NB4 (cell line): ENCODE measurements around the gene SGCE.

Experiments used
- DNase-seq: peaks from one replicate; pipeline ENCODE4 v3.0.0; 2010; ENCODE audit warnings: low read depth
- H3K4me3 ChIP-seq: one replicate; pipeline ENCODE4 v1.5.1; 2011; ENCODE audit warnings: mild to moderate bottlenecking, low read depth, low read length, moderate library complexity
- MYC ChIP-seq: IDR thresholded peaks from 2 replicates; pipeline ENCODE4 v1.6.1; 2011; ENCODE audit warnings: low read depth, low read length
- POLR2A ChIP-seq: IDR thresholded peaks from 2 replicates; pipeline ENCODE4 v1.6.1; 2011; ENCODE audit warnings: mild to moderate bottlenecking; ENCODE audit not compliant: insufficient read length; ENCODE audit errors: extremely low read depth
- TF ChIP-seq, protein P1 (sequence below): IDR thresholded peaks from 2 replicates; pipeline ENCODE4 v1.6.1; 2011; ENCODE audit warnings: low read depth, low read length
- TF ChIP-seq, protein P2 (sequence below): IDR thresholded peaks from one replicate; pipeline ENCODE4 v1.5.1; 2012; ENCODE audit warnings: low read depth, low read length

Gene SGCE

DNA sequence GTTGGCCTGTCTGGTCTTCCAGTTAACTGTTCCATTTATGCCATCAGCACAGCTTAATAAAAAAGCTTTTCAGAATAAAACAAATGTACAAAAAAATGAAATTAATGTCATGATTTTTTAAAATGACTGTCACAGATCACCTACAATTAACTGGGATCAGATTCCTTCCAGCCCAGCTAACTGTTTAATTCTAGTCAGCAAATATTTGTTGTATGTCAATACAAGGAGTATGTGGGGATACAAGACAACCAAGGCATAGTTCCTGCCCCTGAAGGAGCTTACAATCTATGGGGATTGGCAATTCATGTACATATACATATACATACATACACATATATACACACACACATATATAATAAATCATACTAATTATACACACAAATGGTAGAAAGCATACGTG, 16.5 kb downstream of the SGCE start:
- no peak for DNase-seq
- no peak overlapping the region for H3K4me3 ChIP-seq

DNA sequence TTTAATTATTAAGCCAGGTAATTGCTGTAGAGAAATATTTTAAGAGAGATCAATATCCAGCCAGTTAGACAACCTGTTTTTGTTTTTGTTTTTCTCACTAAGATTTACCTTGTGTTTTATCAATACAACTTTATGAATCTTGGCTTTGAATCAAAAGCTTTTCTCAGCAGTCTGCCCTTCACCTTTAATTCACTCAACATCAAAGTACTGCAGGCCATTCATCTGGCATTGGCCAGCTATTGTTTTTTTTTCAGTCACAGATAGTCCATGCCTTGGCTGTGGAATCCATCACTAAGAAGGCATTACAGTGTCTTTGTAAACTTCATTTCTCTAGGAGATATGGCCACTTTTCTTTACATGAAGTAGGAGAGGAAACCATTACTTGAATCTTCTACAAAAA, 20.2 kb downstream of the SGCE start:
- TF ChIP-seq, protein P1, sequence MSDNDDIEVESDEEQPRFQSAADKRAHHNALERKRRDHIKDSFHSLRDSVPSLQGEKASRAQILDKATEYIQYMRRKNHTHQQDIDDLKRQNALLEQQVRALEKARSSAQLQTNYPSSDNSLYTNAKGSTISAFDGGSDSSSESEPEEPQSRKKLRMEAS: no peak
- no peak for TF ChIP-seq POLR2A
- TF ChIP-seq, protein P2, sequence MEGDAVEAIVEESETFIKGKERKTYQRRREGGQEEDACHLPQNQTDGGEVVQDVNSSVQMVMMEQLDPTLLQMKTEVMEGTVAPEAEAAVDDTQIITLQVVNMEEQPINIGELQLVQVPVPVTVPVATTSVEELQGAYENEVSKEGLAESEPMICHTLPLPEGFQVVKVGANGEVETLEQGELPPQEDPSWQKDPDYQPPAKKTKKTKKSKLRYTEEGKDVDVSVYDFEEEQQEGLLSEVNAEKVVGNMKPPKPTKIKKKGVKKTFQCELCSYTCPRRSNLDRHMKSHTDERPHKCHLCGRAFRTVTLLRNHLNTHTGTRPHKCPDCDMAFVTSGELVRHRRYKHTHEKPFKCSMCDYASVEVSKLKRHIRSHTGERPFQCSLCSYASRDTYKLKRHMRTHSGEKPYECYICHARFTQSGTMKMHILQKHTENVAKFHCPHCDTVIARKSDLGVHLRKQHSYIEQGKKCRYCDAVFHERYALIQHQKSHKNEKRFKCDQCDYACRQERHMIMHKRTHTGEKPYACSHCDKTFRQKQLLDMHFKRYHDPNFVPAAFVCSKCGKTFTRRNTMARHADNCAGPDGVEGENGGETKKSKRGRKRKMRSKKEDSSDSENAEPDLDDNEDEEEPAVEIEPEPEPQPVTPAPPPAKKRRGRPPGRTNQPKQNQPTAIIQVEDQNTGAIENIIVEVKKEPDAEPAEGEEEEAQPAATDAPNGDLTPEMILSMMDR: no peak
- TF ChIP-seq MYC: no peak
- no peak overlapping the region for H3K4me3 ChIP-seq
- no peak for DNase-seq

More for the DNA sequence above, 16.5 kb downstream of the SGCE start:
- TF ChIP-seq, protein P1: no peak
- TF ChIP-seq MYC (no peak), POLR2A (no peak)
- TF ChIP-seq, protein P2: no peak

DNA sequence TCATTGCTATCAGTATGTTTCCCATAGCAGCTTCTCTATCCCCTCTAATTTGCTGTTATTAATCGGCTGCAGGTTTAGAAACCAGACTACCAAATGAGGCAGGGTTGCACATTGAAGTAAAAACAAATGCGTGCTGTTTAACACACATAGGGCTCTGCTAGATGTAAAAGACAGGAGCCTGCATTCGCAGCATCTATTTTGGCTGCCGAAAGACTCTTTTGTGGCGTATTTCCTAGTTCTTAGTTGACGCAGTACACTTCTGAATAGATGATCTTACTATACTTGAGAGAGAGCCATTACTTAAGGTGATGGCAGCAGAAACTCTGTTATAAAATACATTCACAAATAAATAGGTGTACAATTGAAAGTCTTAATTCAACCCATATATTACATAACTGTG, 21.4 kb downstream of the SGCE start:
- H3K4me3 ChIP-seq: no peak overlapping the region
- DNase-seq: no peak
- TF ChIP-seq, protein P1: no peak
- TF ChIP-seq, protein P2: no peak
- TF ChIP-seq MYC: no peak
- TF ChIP-seq POLR2A: no peak

DNA sequence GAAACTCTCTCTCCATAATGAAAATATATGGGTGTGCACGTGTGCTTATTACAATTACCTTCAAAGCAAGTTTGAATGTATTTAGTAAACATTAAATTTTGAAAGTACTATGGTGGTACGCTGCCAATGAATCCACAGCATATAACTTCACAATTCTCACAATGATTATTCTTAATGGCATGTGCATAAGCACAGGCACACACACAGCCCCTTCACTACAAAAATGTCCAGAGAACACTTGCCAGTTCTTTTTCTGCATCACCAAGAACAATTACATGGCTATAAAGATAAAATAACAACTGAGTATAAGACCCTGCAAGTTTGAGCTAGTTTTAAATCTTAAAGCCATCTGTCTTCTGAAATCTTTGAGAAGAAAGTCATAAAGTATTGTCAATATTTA, 22.2 kb downstream of the SGCE start:
- no peak overlapping the region for H3K4me3 ChIP-seq
- DNase-seq: no peak
- TF ChIP-seq POLR2A (no peak), MYC (no peak)
- TF ChIP-seq, protein P2: no peak
- TF ChIP-seq, protein P1: no peak

DNA sequence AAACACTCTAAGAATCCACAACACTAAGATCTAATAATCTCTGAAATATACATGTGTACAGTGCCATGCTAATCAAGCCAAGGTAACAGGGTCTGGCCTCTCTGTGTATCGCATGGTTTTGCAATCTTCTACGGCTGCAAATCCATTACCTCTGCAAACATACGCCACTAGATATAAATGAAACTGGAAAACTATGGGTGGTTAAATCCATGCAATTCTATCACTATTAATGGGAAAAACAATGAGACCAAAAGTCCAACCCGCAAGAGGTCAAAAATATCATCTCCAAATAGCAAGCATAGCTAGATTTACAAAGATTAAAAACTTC, 23.0 kb downstream of the SGCE start:
- TF ChIP-seq, protein P1: no peak
- TF ChIP-seq MYC (no peak), POLR2A (no peak)
- no peak for DNase-seq
- H3K4me3 ChIP-seq: no peak overlapping the region

DNA sequence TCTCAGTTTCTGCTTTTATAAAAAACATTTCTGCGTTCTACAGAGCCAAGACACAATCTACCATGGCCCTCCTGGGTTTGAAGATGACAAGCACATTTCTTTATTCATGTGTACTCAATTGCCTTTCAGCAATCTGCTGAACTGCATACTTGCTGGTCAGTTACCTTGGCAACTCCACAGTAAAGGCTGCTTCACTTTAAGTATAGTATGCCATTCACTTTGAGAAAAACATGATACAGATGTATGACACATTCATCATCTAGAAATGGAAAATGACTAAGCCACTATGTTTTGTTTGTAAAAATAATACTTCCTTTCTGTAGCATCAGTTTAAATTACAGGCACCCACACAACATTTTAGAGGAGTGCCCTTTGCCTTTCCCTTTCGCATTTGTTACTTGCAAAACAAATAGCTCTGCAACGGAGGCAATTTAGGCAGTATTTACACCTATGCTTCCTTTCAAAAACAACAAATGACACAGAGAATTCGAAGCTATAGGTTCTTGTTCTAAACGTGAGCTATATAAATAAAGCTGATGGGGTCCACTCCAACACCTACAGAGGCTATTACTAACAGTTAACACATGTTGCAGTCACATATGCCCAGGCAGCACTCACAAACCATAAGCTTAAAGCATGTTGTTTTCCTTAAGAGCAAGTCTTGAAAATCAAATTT, 23.5 kb downstream of the SGCE start:
- TF ChIP-seq MYC (no peak), POLR2A (no peak)
- TF ChIP-seq, protein P2: no peak
- TF ChIP-seq, protein P1: no peak
- H3K4me3 ChIP-seq: no peak overlapping the region
- DNase-seq: no peak
